Measurements from ENCODE around the gene RSF1. TPM values are rescaled to one million over a fixed set of nuclear protein-coding genes. Genes with fewer than 3 reads are reported as not detected.

RSF1 gene
- total RNA-seq, 4 donors from 2014 or later = 70.3 to 96.3 (median 73.1) TPM

GRCh38 chr11:77665240-77665965 lies 155.1 kb downstream of the RSF1 start:
- H3K9me3 ChIP-seq = no peaks in the 10 kb centered on the region
- H3K4me1 ChIP-seq = peaks cover 0 to 5% (median 0%) of the 10 kb centered on the region in 4 donors
- no peak for TF ChIP-seq EP300 (IDR thresholded peaks at IDR 0.05)
- no peak for TF ChIP-seq POLR2AphosphoS5 (IDR thresholded peaks at IDR 0.05)
- TF ChIP-seq POLR2A (IDR thresholded peaks at IDR 0.05; ENCODE audit: low read depth) = no peak
- no peak for TF ChIP-seq CTCF (IDR thresholded peaks at IDR 0.05)
- 86% methylated on average over 7 of the region's 7 CpGs for WGBS
- no peak overlapping the region for H3K4me3 ChIP-seq
- H3K27ac ChIP-seq (replicated peaks in 1 of 4) = no peak overlapping the region
- no peak for DNase-seq (ENCODE audit: extremely low spot score)
- intact Hi-C loops (cut with DNase I) = no loop called here
- peaks cover 24 to 54% (median 46%) of the 10 kb centered on the region in 4 donors for H3K36me3 ChIP-seq
- H3K27me3 ChIP-seq = no peaks in the 10 kb centered on the region

- intact Hi-C loops (cut with DNase I) = no loop called here
- Histone ChIP-seq H3K36me3 (peaks cover 0 to 17% (median 10%) of the 10 kb centered on the region in 4 donors), H3K27ac (replicated peaks in 1 of 4) (no peak overlapping the region), H3K9me3 (no peaks in the 10 kb centered on the region), H3K4me1 (peaks cover 0 to 5% (median 0%) of the 10 kb centered on the region in 4 donors), H3K4me3 (no peak overlapping the region), H3K27me3 (no peaks in the 10 kb centered on the region)
- no peak for DNase-seq (ENCODE audit: extremely low spot score)
- no peak for TF ChIP-seq CTCF (IDR thresholded peaks at IDR 0.05)
- no peak for TF ChIP-seq POLR2A (IDR thresholded peaks at IDR 0.05; ENCODE audit: low read depth)
- TF ChIP-seq POLR2AphosphoS5 (IDR thresholded peaks at IDR 0.05) = no peak
- TF ChIP-seq EP300 (IDR thresholded peaks at IDR 0.05) = no peak
- 94% methylated on average over 3 of the region's 3 CpGs for WGBS
Observed at GRCh38 chr11:77661670-77662069, 158.9 kb downstream of the RSF1 start.

GRCh38 chr11:77660947-77661346 lies 159.6 kb downstream of the RSF1 start:
- Histone ChIP-seq H3K36me3 (peaks cover 0 to 13% (median 3%) of the 10 kb centered on the region in 4 donors), H3K27ac (replicated peaks in 1 of 4) (no peak overlapping the region), H3K27me3 (no peaks in the 10 kb centered on the region), H3K4me3 (no peak overlapping the region), H3K4me1 (peaks cover 0 to 4% (median 0%) of the 10 kb centered on the region in 4 donors), H3K9me3 (no peaks in the 10 kb centered on the region)
- 94% methylated on average over 1 of the region's 1 CpG for WGBS
- DNase-seq (ENCODE audit: extremely low spot score) = no peak
- TF ChIP-seq CTCF (IDR thresholded peaks at IDR 0.05) = no peak
- TF ChIP-seq POLR2A (IDR thresholded peaks at IDR 0.05; ENCODE audit: low read depth) = no peak
- TF ChIP-seq POLR2AphosphoS5 (IDR thresholded peaks at IDR 0.05) = no peak
- no peak for TF ChIP-seq EP300 (IDR thresholded peaks at IDR 0.05)
- intact Hi-C loops (cut with DNase I) = no loop called here

DNA sequence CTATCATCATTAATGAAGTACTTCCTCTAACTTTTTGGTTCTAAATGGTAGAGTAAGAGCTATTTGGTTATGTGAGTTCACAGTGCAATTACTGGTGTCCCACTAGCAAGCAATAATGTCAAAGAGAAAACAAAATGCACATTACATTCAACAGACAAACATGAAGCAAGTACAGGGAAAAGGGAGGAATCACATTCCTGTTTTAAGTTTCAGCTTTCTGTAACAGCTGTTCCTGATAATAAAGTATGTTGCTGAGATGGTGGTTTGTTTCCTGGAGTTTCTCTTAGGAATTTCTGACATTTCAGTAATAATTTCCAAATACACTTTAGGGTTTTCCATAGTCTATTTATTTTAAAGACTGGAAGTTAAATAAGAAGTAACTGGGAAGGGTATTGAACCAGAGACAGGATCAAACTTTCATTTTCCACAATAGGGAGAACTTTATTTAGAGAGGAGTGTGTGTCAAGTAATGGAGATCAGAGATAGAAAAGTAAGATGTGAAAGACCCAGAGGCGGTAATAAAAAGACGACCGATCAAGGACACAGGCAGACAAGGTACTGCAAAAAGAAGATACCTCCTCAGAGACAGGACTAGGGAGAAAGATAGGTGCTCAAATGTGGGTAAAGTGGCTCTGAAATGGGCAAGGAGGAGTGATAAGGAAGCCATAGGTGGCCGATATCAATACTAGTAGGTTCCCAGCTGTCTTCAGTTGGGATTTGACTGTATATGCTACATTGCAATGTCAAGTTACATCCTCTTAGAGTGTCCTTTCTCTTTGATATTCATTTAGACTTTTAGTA lies 162.1 kb downstream of the RSF1 start:
- 91% methylated on average over 4 of the region's 4 CpGs for WGBS
- TF ChIP-seq EP300 (IDR thresholded peaks at IDR 0.05) (no peak), POLR2A (IDR thresholded peaks at IDR 0.05; ENCODE audit: low read depth) (no peak), POLR2AphosphoS5 (IDR thresholded peaks at IDR 0.05) (no peak), CTCF (IDR thresholded peaks at IDR 0.05) (no peak)
- H3K9me3 ChIP-seq = no peaks in the 10 kb centered on the region
- no peaks in the 10 kb centered on the region for H3K4me1 ChIP-seq
- intact Hi-C loops (cut with DNase I) = no loop called here
- no peaks in the 10 kb centered on the region for H3K27me3 ChIP-seq
- H3K36me3 ChIP-seq = no peaks in the 10 kb centered on the region
- DNase-seq (ENCODE audit: extremely low spot score) = no peak
- H3K27ac ChIP-seq (replicated peaks in 1 of 4) = no peak overlapping the region
- H3K4me3 ChIP-seq = no peak overlapping the region

Data from esophagus muscularis mucosa (tissue), 4 donors.